Measurements from ENCODE around the gene DNAJC27.

DNA sequence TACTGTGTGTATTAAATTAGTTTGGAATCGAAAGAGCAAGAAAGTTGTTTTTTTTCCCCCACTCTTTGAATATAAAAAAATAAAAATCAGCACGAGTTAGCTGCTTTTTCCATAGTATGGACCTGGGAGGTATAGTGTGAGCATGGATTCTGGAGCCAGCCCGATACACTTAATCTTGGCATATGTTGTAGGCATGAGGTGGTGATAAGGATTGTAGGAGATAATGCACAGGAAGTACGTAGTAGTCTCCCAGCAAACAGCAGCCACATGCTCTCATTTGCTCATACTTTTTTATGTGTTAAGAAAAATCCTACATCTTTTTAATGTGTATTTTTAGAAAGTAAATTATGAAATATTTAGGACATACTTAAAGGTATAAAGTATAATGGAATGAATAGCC lies 2.1 kb upstream of the DNAJC27 start:
- TF ChIP-seq, protein P1, sequence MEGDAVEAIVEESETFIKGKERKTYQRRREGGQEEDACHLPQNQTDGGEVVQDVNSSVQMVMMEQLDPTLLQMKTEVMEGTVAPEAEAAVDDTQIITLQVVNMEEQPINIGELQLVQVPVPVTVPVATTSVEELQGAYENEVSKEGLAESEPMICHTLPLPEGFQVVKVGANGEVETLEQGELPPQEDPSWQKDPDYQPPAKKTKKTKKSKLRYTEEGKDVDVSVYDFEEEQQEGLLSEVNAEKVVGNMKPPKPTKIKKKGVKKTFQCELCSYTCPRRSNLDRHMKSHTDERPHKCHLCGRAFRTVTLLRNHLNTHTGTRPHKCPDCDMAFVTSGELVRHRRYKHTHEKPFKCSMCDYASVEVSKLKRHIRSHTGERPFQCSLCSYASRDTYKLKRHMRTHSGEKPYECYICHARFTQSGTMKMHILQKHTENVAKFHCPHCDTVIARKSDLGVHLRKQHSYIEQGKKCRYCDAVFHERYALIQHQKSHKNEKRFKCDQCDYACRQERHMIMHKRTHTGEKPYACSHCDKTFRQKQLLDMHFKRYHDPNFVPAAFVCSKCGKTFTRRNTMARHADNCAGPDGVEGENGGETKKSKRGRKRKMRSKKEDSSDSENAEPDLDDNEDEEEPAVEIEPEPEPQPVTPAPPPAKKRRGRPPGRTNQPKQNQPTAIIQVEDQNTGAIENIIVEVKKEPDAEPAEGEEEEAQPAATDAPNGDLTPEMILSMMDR (IDR thresholded peaks at IDR 0.05): no peak
- TF ChIP-seq POLR2A (IDR thresholded peaks at IDR 0.05): no peak

All from testis (tissue), 2 donors.